ENCODE data around the gene SCAMP3.
"Not testable (repeated sequence)": the region's sequence is repeated elsewhere in the genome, so short reads cannot be mapped to it uniquely, and the experiment has no call there.

Gene SCAMP3

GRCh38 chr1:155212051-155212440 lies 50.1 kb downstream of the SCAMP3 start:
- not testable (repeated sequence) for ATAC-seq, H3K27me3 Mint-ChIP-seq, H3K9me3 Mint-ChIP-seq, H3K4me3 Mint-ChIP-seq, H3K27ac Mint-ChIP-seq, DNase-seq
- peaks cover 11% of the 10 kb centered on the region for H3K36me3 Mint-ChIP-seq (ENCODE audit: low read depth)
- peaks cover 25% of the 10 kb centered on the region for H3K4me1 Mint-ChIP-seq

- ATAC-seq, DNase-seq, H3K4me3 Mint-ChIP-seq, H3K9me3 Mint-ChIP-seq, H3K27me3 Mint-ChIP-seq, H3K27ac Mint-ChIP-seq: not testable (repeated sequence)
- Mint-ChIP-seq H3K4me1 (peaks cover 29% of the 10 kb centered on the region), H3K36me3 (ENCODE audit: low read depth) (peaks cover 11% of the 10 kb centered on the region)
Observed at GRCh38 chr1:155211381-155212050, 50.6 kb downstream of the SCAMP3 start.

- H3K27ac Mint-ChIP-seq, result peak overlapping the region; percentile 94
- ATAC-seq (no peak), DNase-seq (no peak)
- H3K4me1 Mint-ChIP-seq, result peaks cover 29% of the 10 kb centered on the region
- peaks cover 11% of the 10 kb centered on the region for H3K36me3 Mint-ChIP-seq (ENCODE audit: low read depth)
- peak overlapping the region; percentile 93 for H3K4me3 Mint-ChIP-seq
- H3K27me3 Mint-ChIP-seq, result no peaks in the 10 kb centered on the region
- no peaks in the 10 kb centered on the region for H3K9me3 Mint-ChIP-seq
Observed at GRCh38 chr1:155210314-155211104, 51.7 kb downstream of the SCAMP3 start.

- ATAC-seq, result no peak
- H3K4me3 Mint-ChIP-seq, result peak overlapping the region; percentile 93
- peak overlapping the region; percentile 94 for H3K27ac Mint-ChIP-seq
- H3K27me3 Mint-ChIP-seq, result no peaks in the 10 kb centered on the region
- H3K36me3 Mint-ChIP-seq (ENCODE audit: low read depth), result peaks cover 11% of the 10 kb centered on the region
- H3K4me1 Mint-ChIP-seq, result peaks cover 29% of the 10 kb centered on the region
- H3K9me3 Mint-ChIP-seq, result no peaks in the 10 kb centered on the region
- DNase-seq, result no peak
Observed at GRCh38 chr1:155209312-155209721, 52.8 kb downstream of the SCAMP3 start.

GRCh38 chr1:155208541-155209311 lies 53.4 kb downstream of the SCAMP3 start, which contains the start of gene MTX1:
Gene MTX1 (plus strand): TSS chr1:155208695. CDS start chr1:155208805, 110 bp downstream.
- Mint-ChIP-seq H3K4me1 (peaks cover 29% of the 10 kb centered on the region), H3K4me3 (peak within 1 kb of the TSS; percentile 93), H3K27me3 (no peaks in the 10 kb centered on the region), H3K27ac (peak within 1 kb of the TSS; percentile 94), H3K9me3 (no peaks in the 10 kb centered on the region), H3K36me3 (ENCODE audit: low read depth) (peaks cover 11% of the 10 kb centered on the region)
- peak; percentile 84 for ATAC-seq
- DNase-seq, result peak; percentile 91

- DNase-seq (no peak), ATAC-seq (no peak)
- Mint-ChIP-seq H3K4me3 (peak within 1 kb of the TSS; percentile 93), H3K9me3 (no peaks in the 10 kb centered on the region), H3K36me3 (ENCODE audit: low read depth) (peaks cover 11% of the 10 kb centered on the region), H3K27me3 (no peaks in the 10 kb centered on the region), H3K4me1 (peaks cover 29% of the 10 kb centered on the region), H3K27ac (peak within 1 kb of the TSS; percentile 94)
Observed at GRCh38 chr1:155207806-155208540, 54.2 kb downstream of the SCAMP3 start, which contains the start of gene THBS3. Gene THBS3 (minus strand): TSS chr1:155207897. CDS start chr1:155207876, 21 bp downstream.

GRCh38 chr1:155206891-155207805 lies 55.0 kb downstream of the SCAMP3 start:
- H3K27me3 Mint-ChIP-seq, result no peaks in the 10 kb centered on the region
- H3K9me3 Mint-ChIP-seq, result no peaks in the 10 kb centered on the region
- H3K4me3 Mint-ChIP-seq, result peak overlapping the region; percentile 56
- H3K4me1 Mint-ChIP-seq, result peaks cover 29% of the 10 kb centered on the region
- H3K36me3 Mint-ChIP-seq (ENCODE audit: low read depth), result peaks cover 11% of the 10 kb centered on the region
- H3K27ac Mint-ChIP-seq, result peak overlapping the region; percentile 62
- ATAC-seq (peak; percentile 53), DNase-seq (peak; percentile 94)
